ENCODE results near the gene BICDL1. TPM values are rescaled to one million over a fixed set of nuclear protein-coding genes. Genes with fewer than 3 reads are reported as not detected.

BICDL1 gene
- total and polyA plus RNA-seq, 2 donors (not counting 1 experiment from before 2014, with no cell fraction given) = not detected

- Histone ChIP-seq H3K36me3 (ENCODE audit: control insufficient read depth, insufficient read depth, low read length) (no peaks in the 10 kb centered on the region), H3K4me2 (ENCODE audit: extremely low read depth, insufficient read depth, low read length) (no peak overlapping the region), H3K4me1 (ENCODE audit: control insufficient read depth, extremely low read depth, insufficient read depth, low read length) (no peaks in the 10 kb centered on the region), H3K27me3 (ENCODE audit: control insufficient read depth, insufficient read depth, low read length) (no peaks in the 10 kb centered on the region), H3K79me2 (ENCODE audit: control insufficient read depth, insufficient read depth, low read length) (no peaks in the 10 kb centered on the region), H2AFZ (ENCODE audit: low read length) (no peak overlapping the region), H3K9ac (ENCODE audit: insufficient read depth, low read length) (no peak overlapping the region), H3K9me3 (ENCODE audit: control insufficient read depth, insufficient read depth, low read depth, low read length) (no peaks in the 10 kb centered on the region), H4K20me1 (ENCODE audit: control insufficient read depth, extremely low read depth, insufficient read depth, low read length) (no peaks in the 10 kb centered on the region), H3K4me3 (replicated peaks in 1 of 4; ENCODE audit: control extremely low read depth in 1 of 4, insufficient read depth in 1 of 4, low read depth in 3 of 4, low read length in 4 of 4) (no peak overlapping the region), H3K27ac (ENCODE audit: insufficient read depth, low read length) (no peak overlapping the region)
- TF ChIP-seq EZH2 (IDR thresholded peaks at IDR 0.05; ENCODE audit: low read length, missing control alignments) = no peak
- no peak for TF ChIP-seq CTCF (conservative IDR thresholded peaks at IDR 0.05 in 1 of 2, IDR thresholded peaks at IDR 0.05 in 1 of 2; ENCODE audit: low read depth in 1 of 2, low read length in 2 of 2)
- DNase-seq (ENCODE audit: low read depth in 2 of 2) = no peak
Observed at GRCh38 chr12:119942386-119942785, 46.6 kb upstream of the BICDL1 start.

GRCh38 chr12:119946213-119946612 is 42.8 kb upstream of the BICDL1 start:
- H3K4me3 ChIP-seq (replicated peaks in 1 of 4; ENCODE audit: control extremely low read depth in 1 of 4, insufficient read depth in 1 of 4, low read depth in 3 of 4, low read length in 4 of 4) = no peak overlapping the region
- H2AFZ ChIP-seq (ENCODE audit: low read length) = no peak overlapping the region
- no peak for DNase-seq (ENCODE audit: low read depth in 2 of 2)
- no peak overlapping the region for H3K27ac ChIP-seq (ENCODE audit: insufficient read depth, low read length)
- H3K4me1 ChIP-seq (ENCODE audit: control insufficient read depth, extremely low read depth, insufficient read depth, low read length) = no peaks in the 10 kb centered on the region
- H4K20me1 ChIP-seq (ENCODE audit: control insufficient read depth, extremely low read depth, insufficient read depth, low read length) = no peaks in the 10 kb centered on the region
- no peaks in the 10 kb centered on the region for H3K9me3 ChIP-seq (ENCODE audit: control insufficient read depth, insufficient read depth, low read depth, low read length)
- H3K79me2 ChIP-seq (ENCODE audit: control insufficient read depth, insufficient read depth, low read length) = no peaks in the 10 kb centered on the region
- H3K4me2 ChIP-seq (ENCODE audit: extremely low read depth, insufficient read depth, low read length) = no peak overlapping the region
- no peaks in the 10 kb centered on the region for H3K27me3 ChIP-seq (ENCODE audit: control insufficient read depth, insufficient read depth, low read length)
- no peak for TF ChIP-seq EZH2 (IDR thresholded peaks at IDR 0.05; ENCODE audit: low read length, missing control alignments)
- TF ChIP-seq CTCF (conservative IDR thresholded peaks at IDR 0.05 in 1 of 2, IDR thresholded peaks at IDR 0.05 in 1 of 2; ENCODE audit: low read depth in 1 of 2, low read length in 2 of 2) = no peak
- H3K9ac ChIP-seq (ENCODE audit: insufficient read depth, low read length) = no peak overlapping the region
- no peaks in the 10 kb centered on the region for H3K36me3 ChIP-seq (ENCODE audit: control insufficient read depth, insufficient read depth, low read length)

- Histone ChIP-seq H3K27me3 (ENCODE audit: control insufficient read depth, insufficient read depth, low read length) (no peaks in the 10 kb centered on the region), H3K4me2 (ENCODE audit: extremely low read depth, insufficient read depth, low read length) (no peak overlapping the region), H3K27ac (ENCODE audit: insufficient read depth, low read length) (no peak overlapping the region), H2AFZ (ENCODE audit: low read length) (no peak overlapping the region), H3K4me1 (ENCODE audit: control insufficient read depth, extremely low read depth, insufficient read depth, low read length) (no peaks in the 10 kb centered on the region), H3K79me2 (ENCODE audit: control insufficient read depth, insufficient read depth, low read length) (no peaks in the 10 kb centered on the region), H3K9ac (ENCODE audit: insufficient read depth, low read length) (no peak overlapping the region), H4K20me1 (ENCODE audit: control insufficient read depth, extremely low read depth, insufficient read depth, low read length) (no peaks in the 10 kb centered on the region), H3K36me3 (ENCODE audit: control insufficient read depth, insufficient read depth, low read length) (no peaks in the 10 kb centered on the region), H3K4me3 (replicated peaks in 1 of 4; ENCODE audit: control extremely low read depth in 1 of 4, insufficient read depth in 1 of 4, low read depth in 3 of 4, low read length in 4 of 4) (no peak overlapping the region), H3K9me3 (ENCODE audit: control insufficient read depth, insufficient read depth, low read depth, low read length) (no peaks in the 10 kb centered on the region)
- DNase-seq (ENCODE audit: low read depth in 2 of 2) = no peak
- no peak for TF ChIP-seq EZH2 (IDR thresholded peaks at IDR 0.05; ENCODE audit: low read length, missing control alignments)
- no peak for TF ChIP-seq CTCF (conservative IDR thresholded peaks at IDR 0.05 in 1 of 2, IDR thresholded peaks at IDR 0.05 in 1 of 2; ENCODE audit: low read depth in 1 of 2, low read length in 2 of 2)
Observed at GRCh38 chr12:119949145-119949544, 39.9 kb upstream of the BICDL1 start.
